GM23338 (cell line): Measurements from ENCODE around the gene DPYD.

Experiments
- CREB1 ChIP-seq: fragments of 250-450 bp; sonication (Bioruptor Pico); IDR thresholded peaks from 2 replicates; pipeline ENCODE4 v1.5.0; 2020; ENCODE audit warnings: low read depth, mild to moderate bottlenecking, moderate library complexity
- EZH2 ChIP-seq: fragments of 200-600 bp; sonication (generic); IDR thresholded peaks from one replicate; pipeline ENCODE4 v1.8.0; 2017; ENCODE audit warnings: antibody characterized with exemption, mild to moderate bottlenecking, low read depth; ENCODE audit not compliant: unreplicated experiment
- EZH2phosphoT487 ChIP-seq: fragments of 200-600 bp; sonication (generic); IDR thresholded peaks from one replicate; pipeline ENCODE4 v1.8.1; 2018; ENCODE audit warnings: antibody characterized with exemption; ENCODE audit not compliant: unreplicated experiment
- JUNB ChIP-seq: IDR thresholded peaks from one replicate; pipeline ENCODE4 v1.6.1; 2016; ENCODE audit warnings: antibody characterized with exemption; ENCODE audit not compliant: unreplicated experiment
- NANOG ChIP-seq: IDR thresholded peaks from 2 replicates; pipeline ENCODE4 v1.6.1; 2016; ENCODE audit warnings: antibody characterized with exemption, borderline replicate concordance
- POLR2AphosphoS5 ChIP-seq: IDR thresholded peaks from 2 replicates; pipeline ENCODE4 v1.6.1; 2016; ENCODE audit warnings: antibody characterized with exemption, low read depth
- ZNF114 ChIP-seq: fragments of 250-450 bp; sonication (Bioruptor Pico); IDR thresholded peaks from 2 replicates; pipeline ENCODE4 v1.5.0; 2020; ENCODE audit warnings: mild to moderate bottlenecking, moderate library complexity
- TF ChIP-seq, protein P1 (sequence below), 2 experiments: fragments of 200-600 bp in 1 of 2; sonication (generic) in 1 of 2; conservative IDR thresholded peaks; 2 replicates each; pipeline versions ENCODE4 v1.5.1 to v1.6.1; 2016 to 2017; ENCODE audit warnings: antibody characterized with exemption in 2 of 2, low read depth in 2 of 2, mild to moderate bottlenecking in 2 of 2, moderate library complexity in 1 of 2
- TF ChIP-seq, protein P2 (sequence below): IDR thresholded peaks from one replicate; pipeline ENCODE4 v1.6.1; 2018; ENCODE audit warnings: antibody characterized with exemption; ENCODE audit not compliant: unreplicated experiment
- TF ChIP-seq, protein P3 (sequence below): IDR thresholded peaks from 2 replicates; pipeline ENCODE4 v1.6.1; 2016; ENCODE audit warnings: antibody characterized with exemption

DNA sequence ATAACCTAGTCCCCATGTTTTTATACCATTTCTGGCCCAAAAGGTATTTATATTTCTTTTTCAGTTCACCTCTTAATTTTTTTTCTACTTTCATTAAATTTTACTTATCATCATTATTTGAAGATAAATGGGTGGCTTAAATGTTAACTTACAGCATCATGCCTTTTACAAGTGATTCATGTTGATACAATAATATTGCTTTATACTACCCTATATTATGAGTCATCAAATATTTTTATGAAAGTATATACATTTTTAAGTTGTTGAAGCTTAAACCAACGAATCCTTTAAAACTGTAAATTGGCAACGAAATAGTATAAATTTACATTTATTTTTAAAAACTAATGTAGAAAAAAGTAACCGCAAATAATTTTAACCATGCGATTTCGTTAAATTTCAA, 207.9 kb downstream of the DPYD start:
- TF ChIP-seq, protein P1, sequence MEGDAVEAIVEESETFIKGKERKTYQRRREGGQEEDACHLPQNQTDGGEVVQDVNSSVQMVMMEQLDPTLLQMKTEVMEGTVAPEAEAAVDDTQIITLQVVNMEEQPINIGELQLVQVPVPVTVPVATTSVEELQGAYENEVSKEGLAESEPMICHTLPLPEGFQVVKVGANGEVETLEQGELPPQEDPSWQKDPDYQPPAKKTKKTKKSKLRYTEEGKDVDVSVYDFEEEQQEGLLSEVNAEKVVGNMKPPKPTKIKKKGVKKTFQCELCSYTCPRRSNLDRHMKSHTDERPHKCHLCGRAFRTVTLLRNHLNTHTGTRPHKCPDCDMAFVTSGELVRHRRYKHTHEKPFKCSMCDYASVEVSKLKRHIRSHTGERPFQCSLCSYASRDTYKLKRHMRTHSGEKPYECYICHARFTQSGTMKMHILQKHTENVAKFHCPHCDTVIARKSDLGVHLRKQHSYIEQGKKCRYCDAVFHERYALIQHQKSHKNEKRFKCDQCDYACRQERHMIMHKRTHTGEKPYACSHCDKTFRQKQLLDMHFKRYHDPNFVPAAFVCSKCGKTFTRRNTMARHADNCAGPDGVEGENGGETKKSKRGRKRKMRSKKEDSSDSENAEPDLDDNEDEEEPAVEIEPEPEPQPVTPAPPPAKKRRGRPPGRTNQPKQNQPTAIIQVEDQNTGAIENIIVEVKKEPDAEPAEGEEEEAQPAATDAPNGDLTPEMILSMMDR (conservative IDR thresholded peaks at IDR 0.05; ENCODE audit: low read depth in 2 of 2), result no peak
- TF ChIP-seq CREB1 (CRISPR knock-in tag), result no peak
- TF ChIP-seq POLR2AphosphoS5, result no peak
- TF ChIP-seq, protein P2, sequence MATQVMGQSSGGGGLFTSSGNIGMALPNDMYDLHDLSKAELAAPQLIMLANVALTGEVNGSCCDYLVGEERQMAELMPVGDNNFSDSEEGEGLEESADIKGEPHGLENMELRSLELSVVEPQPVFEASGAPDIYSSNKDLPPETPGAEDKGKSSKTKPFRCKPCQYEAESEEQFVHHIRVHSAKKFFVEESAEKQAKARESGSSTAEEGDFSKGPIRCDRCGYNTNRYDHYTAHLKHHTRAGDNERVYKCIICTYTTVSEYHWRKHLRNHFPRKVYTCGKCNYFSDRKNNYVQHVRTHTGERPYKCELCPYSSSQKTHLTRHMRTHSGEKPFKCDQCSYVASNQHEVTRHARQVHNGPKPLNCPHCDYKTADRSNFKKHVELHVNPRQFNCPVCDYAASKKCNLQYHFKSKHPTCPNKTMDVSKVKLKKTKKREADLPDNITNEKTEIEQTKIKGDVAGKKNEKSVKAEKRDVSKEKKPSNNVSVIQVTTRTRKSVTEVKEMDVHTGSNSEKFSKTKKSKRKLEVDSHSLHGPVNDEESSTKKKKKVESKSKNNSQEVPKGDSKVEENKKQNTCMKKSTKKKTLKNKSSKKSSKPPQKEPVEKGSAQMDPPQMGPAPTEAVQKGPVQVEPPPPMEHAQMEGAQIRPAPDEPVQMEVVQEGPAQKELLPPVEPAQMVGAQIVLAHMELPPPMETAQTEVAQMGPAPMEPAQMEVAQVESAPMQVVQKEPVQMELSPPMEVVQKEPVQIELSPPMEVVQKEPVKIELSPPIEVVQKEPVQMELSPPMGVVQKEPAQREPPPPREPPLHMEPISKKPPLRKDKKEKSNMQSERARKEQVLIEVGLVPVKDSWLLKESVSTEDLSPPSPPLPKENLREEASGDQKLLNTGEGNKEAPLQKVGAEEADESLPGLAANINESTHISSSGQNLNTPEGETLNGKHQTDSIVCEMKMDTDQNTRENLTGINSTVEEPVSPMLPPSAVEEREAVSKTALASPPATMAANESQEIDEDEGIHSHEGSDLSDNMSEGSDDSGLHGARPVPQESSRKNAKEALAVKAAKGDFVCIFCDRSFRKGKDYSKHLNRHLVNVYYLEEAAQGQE, result no peak
- no peak for TF ChIP-seq EZH2
- TF ChIP-seq NANOG, result no peak
- TF ChIP-seq EZH2phosphoT487, result no peak
- TF ChIP-seq JUNB, result no peak
- no peak for TF ChIP-seq ZNF114 (CRISPR knock-in tag)
- TF ChIP-seq, protein P3, sequence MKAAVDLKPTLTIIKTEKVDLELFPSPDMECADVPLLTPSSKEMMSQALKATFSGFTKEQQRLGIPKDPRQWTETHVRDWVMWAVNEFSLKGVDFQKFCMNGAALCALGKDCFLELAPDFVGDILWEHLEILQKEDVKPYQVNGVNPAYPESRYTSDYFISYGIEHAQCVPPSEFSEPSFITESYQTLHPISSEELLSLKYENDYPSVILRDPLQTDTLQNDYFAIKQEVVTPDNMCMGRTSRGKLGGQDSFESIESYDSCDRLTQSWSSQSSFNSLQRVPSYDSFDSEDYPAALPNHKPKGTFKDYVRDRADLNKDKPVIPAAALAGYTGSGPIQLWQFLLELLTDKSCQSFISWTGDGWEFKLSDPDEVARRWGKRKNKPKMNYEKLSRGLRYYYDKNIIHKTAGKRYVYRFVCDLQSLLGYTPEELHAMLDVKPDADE, result no peak
